Activated CD4-positive, alpha-beta T cell treated with anti-CD3 and anti-CD28 coated beads for 48 hours (primary cell): ENCODE results near the gene DGLUCY.
A peak's percentile ranks its signal among the peaks of the same experiment; 100 is the strongest.
"Not testable (repeated sequence)": the region's sequence is repeated elsewhere in the genome, so short reads cannot be mapped to it uniquely, and the experiment has no call there.

Experiments used
- DNase-seq: peaks from one replicate; pipeline ENCODE4 v3.0.0-alpha.2; 2020

DGLUCY gene

DNA sequence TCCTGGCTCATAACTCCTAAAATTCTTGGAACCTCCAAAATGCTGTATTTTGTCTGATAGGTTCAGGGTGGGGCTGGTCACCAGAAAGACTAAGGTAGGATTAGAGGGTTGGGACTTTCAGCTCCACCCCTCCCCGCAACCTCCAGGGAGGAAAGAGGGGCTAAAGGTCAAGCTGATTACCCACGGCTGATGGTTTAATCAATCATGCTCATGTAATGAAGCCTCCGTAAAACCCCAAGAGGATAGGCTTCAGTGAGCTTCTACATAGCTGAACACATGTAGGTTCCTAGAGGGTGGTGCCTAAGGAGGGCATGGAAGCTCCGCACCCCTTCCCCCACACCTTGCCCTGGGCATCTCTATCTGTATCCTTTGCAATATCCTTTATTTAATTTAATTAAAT, 60.0 kb downstream of the DGLUCY start:
- DNase-seq = no peak

DNA sequence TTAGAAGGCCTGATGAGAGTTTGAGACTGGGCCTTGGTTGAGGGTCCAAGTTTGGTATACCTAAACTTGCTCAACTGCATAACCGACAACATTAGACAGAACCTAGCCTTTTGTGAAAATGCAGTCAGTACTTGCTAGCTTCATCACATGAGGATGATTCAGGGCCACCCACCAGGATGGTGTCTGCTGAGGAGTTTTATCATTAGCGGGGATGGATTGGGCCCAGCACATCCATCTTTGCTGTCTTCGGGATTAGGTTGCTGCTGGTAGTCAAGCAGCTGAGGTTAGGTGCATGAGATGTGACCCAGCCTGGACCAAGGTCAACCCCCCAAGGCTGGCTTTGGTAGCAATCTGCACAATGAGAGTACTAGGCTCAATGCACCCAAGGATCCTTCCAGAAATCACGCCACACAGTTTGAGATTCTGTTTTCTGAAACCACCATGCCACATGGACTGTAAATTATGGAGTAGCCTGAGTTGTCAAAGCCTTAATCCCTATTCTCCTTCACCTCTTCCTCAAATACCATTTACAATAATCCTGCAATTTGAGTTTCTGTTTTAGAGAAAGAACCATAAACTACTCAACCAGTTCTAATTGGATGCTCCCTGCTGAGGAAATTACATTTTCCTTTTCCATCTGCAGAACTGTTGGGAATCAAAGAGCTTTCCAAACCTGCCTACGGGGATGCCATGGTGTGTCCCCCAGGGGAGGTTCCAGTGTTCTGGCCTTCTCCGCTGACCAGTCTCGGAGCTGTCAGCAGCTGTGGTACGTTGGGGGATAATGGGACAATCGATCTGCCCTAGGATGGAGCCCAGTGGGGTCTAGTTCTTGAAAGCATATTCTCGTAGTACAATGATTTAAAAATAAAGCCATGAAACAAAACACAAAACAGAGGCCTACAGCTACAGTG, 61.7 kb downstream of the DGLUCY start:
- DNase-seq = no peak

DNA sequence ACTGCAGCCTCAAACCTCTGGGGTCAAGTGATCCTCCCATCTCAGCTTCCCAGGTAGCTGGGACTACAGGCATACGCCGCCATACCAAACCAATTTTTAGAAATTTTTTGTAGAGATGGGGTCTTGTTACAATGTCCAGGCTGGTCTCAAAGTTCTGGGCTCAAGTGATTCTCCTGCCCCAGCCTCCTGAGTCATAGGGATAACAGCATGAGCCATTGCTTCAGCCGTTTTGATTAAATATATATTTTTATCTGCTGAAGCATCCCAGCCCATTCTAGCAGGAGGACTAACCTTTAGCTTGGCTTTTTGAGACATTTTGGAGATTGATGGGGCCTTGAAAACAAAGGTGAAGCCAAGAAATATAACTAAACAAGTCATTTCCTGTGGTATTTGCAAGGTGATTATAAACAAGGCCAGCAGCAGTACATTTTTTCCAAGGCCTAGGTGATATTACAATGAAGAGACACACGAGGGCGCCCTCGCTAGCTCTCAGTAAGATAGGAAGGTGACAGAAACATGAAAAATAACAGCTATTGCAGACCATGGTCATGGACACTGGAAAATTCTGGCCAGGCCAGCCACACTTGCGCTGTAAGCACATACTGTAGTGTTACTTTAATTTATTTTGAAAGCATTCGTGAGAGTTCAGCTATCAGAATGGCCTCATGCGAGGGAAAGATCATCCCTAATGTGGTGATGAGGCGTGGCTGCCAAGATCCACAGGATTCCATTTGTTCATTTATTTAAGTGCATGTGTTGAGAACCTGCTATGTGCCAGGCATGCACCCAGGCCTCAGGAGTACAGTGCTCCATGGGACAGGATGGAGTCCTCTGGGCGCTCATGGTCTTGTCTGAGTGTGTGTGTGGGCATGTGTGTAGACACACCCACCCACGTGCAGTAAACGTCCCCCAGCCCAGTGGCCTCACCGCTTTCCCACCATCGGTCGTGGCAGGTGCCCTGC, 63.5 kb downstream of the DGLUCY start:
- peak; percentile 73 for DNase-seq

DNA sequence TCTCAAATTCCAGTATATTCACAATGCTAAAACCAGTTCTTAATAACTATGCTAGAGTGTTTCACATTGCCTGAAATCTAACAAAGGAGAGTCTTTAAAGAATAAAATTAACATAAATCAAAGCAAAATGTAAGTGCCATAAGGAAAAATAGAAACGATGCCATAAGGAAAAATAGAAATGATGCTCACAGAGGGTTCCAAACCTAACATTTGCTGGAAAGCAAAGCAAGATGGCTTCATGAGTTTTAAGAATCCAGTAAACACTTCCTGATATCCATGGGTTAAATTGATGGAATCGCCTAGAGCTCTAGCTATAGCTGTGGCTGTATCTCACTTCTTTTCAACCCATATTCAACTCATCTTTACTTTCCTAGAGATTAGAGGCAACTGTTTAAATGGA, 66.7 kb downstream of the DGLUCY start:
- no peak for DNase-seq

DNA sequence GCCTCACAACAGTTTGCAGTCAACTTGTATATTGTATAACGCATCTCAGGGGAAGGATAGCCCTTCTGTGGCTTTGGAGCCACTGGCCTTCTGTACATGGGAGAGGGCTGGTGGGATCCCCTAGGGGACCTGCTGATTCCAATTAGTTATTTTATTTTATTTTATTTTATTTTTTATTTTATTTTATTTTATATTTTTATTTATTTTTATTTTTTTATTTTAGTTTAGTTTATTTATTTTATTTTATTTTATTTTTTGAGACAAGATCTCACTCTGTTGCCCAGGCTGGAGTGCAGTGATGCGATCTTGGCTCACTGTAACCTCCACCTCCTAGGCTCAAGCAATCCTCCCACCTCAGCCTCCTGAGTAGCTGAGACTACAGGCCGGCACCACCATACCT, 68.9 kb downstream of the DGLUCY start:
- DNase-seq = not testable (repeated sequence)

DNA sequence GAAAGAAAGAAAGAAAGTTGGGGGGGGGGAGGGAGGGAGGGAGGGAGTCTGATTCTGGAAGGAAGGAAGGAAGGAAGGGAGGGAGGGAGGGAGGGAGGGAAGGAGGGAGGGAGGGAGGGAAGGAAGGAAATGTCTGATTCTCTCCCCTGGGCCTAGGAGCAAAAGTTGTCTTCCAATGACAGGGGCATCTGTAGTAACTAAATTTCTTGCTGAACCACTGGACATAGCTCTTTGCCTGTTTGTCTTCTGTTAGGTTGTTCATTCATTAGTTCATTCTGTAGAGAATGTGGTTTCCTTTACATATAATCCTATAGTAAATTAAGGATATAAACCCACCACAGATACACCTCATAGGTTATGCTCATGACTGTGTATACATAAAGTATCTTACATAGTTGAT, 70.7 kb downstream of the DGLUCY start:
- no peak for DNase-seq

DNA sequence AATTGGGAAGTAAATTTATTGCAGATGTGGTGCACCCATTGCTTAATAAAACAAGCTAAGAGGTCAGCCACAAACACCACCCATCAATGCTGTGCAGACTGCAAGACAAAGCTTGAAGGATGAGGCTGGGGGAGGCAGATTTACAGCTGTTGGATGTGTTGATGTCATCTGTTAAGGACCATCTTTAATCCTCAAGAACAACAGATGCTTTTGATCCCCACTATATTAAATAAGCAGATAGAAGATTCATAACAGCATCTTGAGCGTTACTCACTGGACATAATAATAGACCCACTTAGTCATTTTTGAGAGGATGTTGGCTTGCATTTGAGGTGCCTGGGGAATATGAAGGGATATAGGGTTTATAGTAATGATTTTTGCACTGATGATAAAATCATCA, 71.8 kb downstream of the DGLUCY start:
- DNase-seq = no peak

DNA sequence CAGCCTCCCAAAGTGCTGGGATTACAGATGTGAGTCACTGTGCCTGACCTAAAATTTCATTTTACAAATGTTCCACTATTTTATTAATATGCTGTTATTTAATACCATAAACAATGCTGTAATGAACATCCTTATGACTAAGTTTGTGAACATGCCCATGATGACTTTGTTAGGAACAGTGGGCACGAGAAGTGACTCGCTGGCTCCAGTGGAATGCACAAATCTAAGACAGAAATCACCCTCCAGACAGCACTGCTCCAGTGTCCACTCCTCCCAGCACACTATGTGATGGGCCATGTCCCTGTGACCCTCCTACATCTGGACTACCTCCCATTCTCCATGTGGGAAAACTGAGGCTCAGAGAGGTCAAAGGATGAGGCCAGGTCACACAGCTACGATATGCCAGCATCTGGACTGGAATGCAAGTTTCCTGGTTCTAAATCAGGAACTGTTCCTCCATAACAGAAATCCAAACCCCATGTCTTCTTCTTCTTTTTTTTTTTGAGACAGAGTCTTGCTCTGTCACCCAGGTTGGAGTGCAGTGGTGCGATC, 72.7 kb downstream of the DGLUCY start:
- DNase-seq = no peak

DNA sequence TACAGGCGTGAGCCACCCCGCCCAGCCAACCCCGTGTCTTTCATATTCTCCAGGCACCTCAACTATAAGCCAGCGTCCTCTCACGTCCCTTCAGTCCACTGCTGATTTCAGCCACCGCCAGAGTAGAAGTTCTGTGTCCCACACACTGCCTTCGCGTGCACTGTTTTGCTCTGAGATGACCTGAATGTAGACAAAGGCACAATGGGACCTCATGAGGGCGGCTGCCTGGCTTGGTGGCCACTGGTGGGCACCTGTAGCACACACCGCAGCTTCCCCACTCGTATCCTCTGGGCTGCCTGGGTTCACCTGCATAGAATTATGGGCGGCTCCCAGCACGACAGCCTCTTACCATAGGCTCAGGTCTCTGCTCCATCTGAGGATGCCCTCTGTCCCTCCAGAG, 73.4 kb downstream of the DGLUCY start:
- no peak for DNase-seq

DNA sequence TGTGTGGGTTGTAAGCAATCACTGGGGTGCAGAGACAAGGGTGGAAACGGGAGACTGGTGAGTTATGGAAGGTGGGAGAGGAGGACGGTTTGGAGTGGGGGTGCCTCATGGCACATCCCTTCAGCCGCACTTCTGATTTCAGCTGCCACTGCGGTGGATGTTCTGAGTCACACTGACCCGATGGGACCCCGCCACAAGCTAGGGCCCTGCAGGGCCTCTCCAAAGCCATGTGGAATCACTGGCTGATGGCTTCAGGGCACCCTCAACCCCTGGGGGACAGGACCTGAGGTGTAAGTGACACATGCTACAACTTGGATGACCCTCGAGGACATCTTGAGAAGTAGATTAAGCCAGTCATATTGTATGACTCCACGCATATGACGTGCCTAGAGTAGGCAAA, 77.0 kb downstream of the DGLUCY start:
- no peak for DNase-seq

DNA sequence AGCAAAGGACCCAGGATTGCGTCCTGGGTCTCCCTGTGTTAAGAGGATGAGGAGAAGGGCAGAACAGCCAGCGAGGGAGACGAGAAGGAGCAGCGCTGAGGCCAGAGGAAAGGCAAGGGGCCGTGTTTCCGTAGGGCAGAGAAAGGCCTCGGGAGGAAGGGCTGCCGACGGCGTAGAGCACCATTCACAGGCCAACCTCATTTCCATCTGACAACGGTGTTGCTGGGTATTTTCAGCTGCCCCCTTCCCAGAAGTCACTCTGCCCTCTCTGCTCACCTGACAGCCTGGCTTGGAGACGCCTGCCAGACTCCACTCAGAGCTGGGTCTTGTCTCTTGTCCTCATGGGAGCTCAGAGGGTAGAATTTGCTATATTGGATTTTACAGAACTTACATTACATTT, 79.2 kb downstream of the DGLUCY start:
- no peak for DNase-seq

DNA sequence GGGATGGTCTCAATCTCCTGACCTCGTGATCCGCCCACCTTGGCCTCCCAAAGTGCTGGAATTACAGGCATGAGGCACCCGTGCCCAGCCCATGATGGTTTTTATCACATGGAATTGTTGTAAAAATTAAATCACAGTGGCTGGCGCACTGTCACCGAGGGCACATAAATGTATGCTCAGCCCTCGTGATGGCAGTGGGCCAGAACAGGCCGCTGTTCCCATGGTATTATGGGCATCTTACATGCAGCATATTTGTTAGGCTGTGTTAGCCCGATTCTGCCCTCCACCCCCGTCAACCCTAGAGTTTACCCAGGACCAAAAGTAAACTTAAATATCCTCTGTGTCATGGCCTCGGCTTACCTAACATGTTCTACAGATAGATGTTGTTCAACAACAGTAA, 82.0 kb downstream of the DGLUCY start:
- no peak for DNase-seq

DNA sequence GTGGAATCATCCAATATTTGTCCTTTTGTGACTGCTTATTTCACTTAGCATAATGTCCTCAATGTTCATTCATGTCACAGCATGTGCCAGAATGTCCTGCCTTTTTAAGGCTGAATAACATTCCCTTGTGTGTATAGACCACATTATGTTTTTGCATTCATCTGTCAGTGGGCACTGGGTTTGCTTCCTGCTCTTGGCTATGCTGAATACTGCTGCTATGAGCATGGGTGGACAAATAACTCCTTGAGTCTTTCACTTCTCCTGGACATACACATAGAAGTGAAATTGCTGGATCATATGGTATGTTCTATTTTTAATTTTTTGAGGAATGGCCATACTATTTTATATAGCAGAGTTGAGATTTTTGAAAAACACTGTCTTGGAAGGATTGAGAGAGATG, 83.8 kb downstream of the DGLUCY start:
- DNase-seq = no peak

DNA sequence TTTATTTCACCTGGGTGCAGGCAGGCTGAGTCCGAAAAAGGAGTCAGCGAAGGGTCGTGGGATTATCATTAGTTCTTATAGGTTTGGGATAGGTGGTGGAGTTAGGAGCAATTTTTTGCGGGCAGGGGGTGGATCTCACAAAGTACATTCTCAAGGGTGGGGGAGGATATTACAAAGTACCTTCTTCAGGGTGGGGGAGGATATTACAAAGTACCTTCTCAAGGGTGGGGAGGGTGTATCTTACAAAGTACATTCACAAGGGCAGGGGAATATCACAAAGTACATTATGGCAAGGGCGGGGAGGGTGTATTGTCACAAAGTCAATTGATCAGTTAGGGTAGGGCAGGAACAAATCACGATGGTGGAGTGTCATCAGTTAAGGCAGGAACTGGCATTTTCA, 86.9 kb downstream of the DGLUCY start:
- not testable (repeated sequence) for DNase-seq

DNA sequence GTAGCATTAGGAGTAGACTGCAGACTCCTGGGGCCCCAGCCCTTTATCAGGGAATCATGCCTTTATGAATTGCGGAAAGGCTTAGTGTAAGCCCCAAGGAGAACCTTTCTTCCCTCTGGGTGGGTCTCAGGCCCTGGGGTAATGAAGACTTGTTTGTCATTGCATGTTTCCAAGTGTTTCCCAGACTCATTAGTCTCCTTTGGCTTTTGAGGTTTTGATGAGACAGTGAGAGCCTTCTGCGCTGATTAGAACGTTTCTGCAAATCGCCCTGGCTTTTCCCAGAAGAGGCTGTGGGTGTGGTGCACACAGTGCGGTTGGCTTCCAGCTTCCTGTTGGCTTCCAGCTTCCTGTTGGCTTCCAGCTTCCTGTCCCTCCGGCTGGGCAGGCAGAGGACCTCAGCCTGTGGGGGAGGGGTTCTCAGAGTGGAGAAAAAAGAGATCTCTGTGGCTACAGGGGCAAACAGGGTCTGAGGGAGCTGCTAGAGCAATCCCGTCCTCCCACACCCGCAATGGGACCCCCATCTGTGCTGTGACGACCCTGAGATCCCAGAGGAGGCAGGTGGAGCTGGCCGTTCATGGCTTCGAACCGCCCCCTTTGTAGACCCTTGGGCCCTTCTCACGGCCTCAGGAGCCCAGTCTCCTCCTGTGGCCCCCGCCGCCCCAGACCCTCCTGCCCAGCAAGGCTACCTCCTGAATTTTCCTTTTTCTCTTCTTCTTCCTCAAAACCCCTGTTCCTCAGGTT, 88.5 kb downstream of the DGLUCY start:
- no peak for DNase-seq

DNA sequence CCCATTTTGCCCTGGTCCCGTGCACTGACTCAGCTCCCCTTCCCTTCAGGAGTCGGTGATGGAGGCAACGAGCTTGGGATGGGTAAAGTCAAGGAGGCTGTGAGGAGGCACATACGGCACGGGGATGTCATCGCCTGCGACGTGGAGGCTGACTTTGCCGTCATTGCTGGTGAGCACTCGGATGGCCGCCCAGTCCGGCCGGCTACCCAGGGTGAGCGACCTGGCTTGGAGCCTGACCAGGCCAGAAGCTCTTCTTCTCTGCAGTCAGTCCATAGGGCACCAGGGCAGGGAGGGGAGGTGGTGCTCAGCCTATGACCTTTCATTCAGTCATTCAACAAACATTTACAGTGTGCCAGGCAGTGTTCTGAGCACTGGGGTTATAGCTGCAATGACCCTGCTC, 90.8 kb downstream of the DGLUCY start:
- no peak for DNase-seq

DNA sequence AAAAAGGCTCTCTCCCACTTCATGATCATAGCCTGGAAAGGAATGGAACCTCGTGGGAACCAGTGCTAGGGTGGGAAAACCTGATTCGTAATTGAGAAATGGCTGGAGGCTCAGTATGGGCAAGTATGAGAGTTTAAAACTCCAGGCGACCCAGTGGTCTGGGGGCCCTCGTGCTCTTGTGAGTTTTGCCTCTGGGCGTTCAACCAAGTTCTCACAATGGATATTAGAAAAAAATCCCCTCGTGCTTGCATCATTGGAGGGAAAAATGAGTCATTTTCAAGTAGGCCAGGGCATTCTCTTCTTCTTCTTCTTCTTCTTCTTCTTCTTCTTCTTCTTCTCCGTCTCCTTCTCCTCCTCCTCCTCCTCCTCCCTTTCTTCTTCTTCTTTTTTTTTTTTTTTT, 91.6 kb downstream of the DGLUCY start:
- DNase-seq = no peak

DNA sequence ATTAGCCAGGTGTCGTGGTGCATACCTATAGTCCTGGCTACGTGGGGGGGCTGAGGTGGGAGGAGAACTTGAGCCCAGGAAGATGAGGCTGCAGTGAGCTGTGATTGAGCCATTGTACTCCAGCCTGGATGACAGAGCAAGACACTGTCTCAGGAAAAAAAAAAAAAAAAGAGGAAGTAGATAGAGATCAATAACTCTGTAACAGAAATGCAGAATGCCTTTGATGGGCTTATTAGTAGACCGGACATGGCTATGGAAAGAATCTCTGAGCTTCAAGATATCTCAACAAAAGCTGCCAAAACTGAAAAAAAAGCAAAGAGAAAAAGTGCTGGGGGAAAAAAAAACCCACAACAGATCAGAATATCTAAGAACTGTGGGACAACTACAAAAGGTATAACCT, 93.1 kb downstream of the DGLUCY start:
- no peak for DNase-seq

DNA sequence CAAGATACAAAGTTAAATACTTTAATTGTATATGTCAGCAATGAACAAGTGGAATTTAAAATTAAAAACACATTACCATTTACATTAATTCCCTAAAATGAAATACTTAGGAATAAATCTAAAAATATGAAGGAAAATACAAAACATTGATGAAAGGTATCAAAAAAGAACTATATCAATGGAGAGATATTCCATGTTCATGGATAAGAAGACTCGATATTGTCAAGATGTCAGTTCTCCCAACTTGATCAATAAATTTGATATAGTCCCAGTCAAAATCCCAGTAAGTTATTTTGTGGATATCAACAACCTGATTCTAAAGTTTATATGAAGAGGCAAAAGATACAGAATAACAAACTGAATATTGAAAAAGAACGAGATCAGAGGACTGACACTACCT, 97.1 kb downstream of the DGLUCY start:
- DNase-seq = no peak

DNA sequence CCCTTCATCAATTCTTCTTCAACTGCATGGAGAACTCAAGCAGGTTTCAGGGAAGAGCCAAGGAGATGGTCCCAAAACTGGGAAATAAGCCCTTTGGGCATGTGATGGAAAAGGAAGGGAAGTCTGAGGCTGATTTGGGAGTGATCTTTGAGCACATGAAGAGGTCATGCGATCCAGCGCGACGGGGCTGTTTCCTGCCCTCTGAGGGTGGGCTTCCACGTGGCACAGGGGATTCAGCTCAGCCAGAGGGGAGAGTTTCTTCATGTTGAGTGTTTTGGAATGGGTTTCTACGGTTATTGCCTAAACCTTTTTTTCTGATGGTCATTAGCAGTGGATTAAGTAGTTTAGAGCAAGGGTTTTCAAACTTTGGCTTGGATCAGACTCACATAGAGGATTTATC, 100.4 kb downstream of the DGLUCY start:
- no peak for DNase-seq

DNA sequence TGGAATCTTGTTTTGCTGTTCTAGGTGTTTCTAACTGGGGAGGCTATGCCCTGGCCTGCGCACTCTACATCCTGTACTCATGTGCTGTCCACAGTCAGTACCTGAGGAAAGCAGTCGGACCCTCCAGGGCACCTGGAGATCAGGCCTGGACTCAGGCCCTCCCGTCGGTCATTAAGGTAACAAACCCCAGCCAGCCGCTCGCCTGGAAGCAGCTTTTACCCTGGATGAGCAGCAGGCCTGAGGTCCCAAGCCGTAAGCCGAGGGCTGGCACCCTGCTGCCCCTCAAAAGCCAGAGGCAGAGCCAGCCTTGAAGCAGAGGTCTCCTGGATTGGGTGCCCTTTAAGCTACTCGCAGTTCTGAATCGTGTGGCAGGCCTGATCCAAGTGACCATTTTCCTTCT, 101.5 kb downstream of the DGLUCY start:
- DNase-seq = no peak

DNA sequence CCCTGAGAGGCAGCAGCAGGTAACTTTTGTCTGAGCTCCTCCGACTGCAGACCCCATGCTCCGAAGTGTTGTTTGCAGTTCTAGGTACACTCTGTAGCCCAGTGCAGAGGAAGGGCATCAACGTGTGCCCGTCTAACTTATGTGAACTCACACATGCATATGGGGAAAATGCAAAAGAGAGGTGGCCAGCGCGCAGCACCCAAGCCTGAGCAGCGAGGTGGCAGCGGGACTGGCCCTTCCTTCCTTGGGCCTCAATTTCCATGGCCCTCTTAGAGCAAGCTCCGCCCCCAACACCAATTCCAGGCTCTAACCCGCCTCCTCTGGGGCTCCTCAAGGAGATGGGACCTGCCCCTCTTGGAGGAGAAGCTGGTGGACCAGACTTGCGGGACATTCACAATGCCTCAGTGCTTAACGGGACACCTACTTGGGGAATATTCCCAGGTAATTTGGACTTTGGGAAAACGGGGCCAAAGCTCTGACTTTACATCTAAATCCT, 102.9 kb downstream of the DGLUCY start:
- DNase-seq = no peak

DNA sequence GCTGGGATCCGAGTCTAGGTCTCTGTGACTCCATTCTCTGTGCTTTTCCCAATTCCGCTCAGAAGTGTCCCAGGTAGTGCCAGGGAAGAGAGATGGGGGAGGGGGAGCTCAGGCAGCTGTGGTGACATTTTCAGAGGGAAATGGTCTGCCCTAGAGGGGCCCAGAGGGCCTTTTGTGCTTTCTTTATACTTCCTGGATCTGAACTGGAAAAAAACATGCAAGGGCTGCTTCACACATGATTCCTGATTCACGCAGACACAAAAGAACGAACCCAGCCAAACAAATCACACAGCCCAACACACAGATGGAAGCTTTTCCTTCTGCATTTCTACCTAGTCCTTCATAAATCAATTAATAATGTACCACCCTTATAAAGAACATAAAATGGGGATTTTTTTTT, 104.1 kb downstream of the DGLUCY start:
- DNase-seq = no peak
